Measurements from ENCODE around the gene CDK11B. TPM values are rescaled to one million over a fixed set of nuclear protein-coding genes. Genes with fewer than 3 reads are reported as not detected.
A peak's percentile ranks its signal among the peaks of the same experiment; 100 is the strongest.

CDK11B gene
- total RNA-seq, 1 donor from 2014 or later: 28.5 TPM

- Mint-ChIP-seq H3K27me3 (no peaks in the 10 kb centered on the region), H3K36me3 (ENCODE audit: low read depth) (no peaks in the 10 kb centered on the region), H3K9me3 (no peaks in the 10 kb centered on the region), H3K4me3 (no peak overlapping the region), H3K27ac (peak overlapping the region; percentile 24), H3K4me1 (peaks cover 30% of the 10 kb centered on the region)
- no peak for TF ChIP-seq CTCF (IDR thresholded peaks at IDR 0.05)
- POLR2A ChIA-PET: interaction anchor here (0.5 kb wide), 1 partner anchor 7 kb away, joined by 3 read pairs; no protein-coding TSS in a partner anchor
- intact Hi-C loops (cut with micrococcal nuclease): no loop called here
- CTCF ChIA-PET: no interaction called here
- DNase-seq: no peak
- no peak for ATAC-seq (ENCODE audit: low read depth)
Measured at GRCh38 chr1:1605034-1605591, 53.7 kb downstream of the CDK11B start.

GRCh38 chr1:1604374-1605033 is 54.3 kb downstream of the CDK11B start:
- Mint-ChIP-seq H3K36me3 (ENCODE audit: low read depth) (no peaks in the 10 kb centered on the region), H3K9me3 (no peaks in the 10 kb centered on the region), H3K4me1 (peaks cover 30% of the 10 kb centered on the region), H3K4me3 (no peak overlapping the region), H3K27ac (no peak overlapping the region), H3K27me3 (no peaks in the 10 kb centered on the region)
- intact Hi-C loops (cut with micrococcal nuclease): no loop called here
- ATAC-seq (ENCODE audit: low read depth) (no peak), DNase-seq (no peak)
- ChIA-PET CTCF (no interaction called here), POLR2A (interaction anchor here (0.5 to 2.3 kb wide), 2 partner anchors 8 to 11 kb away, joined by 3 to 19 read pairs; partner anchors contain the start of gene MIB2)
- TF ChIP-seq CTCF (IDR thresholded peaks at IDR 0.05): no peak

GRCh38 chr1:1603671-1604373 is 55.0 kb downstream of the CDK11B start:
- TF ChIP-seq CTCF (IDR thresholded peaks at IDR 0.05): no peak
- ATAC-seq (ENCODE audit: low read depth): no peak
- peaks cover 3% of the 10 kb centered on the region for H3K27me3 Mint-ChIP-seq
- no peaks in the 10 kb centered on the region for H3K9me3 Mint-ChIP-seq
- peaks cover 32% of the 10 kb centered on the region for H3K4me1 Mint-ChIP-seq
- ChIA-PET POLR2A (interaction anchor here (0.8 to 2.3 kb wide), 2 partner anchors 12 to 30 kb away, joined by 3 to 19 read pairs; partner anchors contain the start of gene MIB2), CTCF (no interaction called here)
- intact Hi-C loops (cut with micrococcal nuclease): no loop called here
- DNase-seq: no peak
- H3K36me3 Mint-ChIP-seq (ENCODE audit: low read depth): no peaks in the 10 kb centered on the region
- H3K27ac Mint-ChIP-seq: no peak overlapping the region
- no peak overlapping the region for H3K4me3 Mint-ChIP-seq

- no peak for DNase-seq
- H3K27me3 Mint-ChIP-seq: peaks cover 6% of the 10 kb centered on the region
- POLR2A ChIA-PET: interaction anchor here (0.8 to 2.3 kb wide), 2 partner anchors 12 to 29 kb away, joined by 3 to 19 read pairs; partner anchors contain the start of gene MIB2
- peaks cover 35% of the 10 kb centered on the region for H3K4me1 Mint-ChIP-seq
- no peaks in the 10 kb centered on the region for H3K9me3 Mint-ChIP-seq
- H3K27ac Mint-ChIP-seq: no peak overlapping the region
- intact Hi-C loops (cut with micrococcal nuclease): no loop called here
- ATAC-seq (ENCODE audit: low read depth): no peak
- H3K4me3 Mint-ChIP-seq: no peak overlapping the region
- TF ChIP-seq CTCF (IDR thresholded peaks at IDR 0.05): no peak
- no peaks in the 10 kb centered on the region for H3K36me3 Mint-ChIP-seq (ENCODE audit: low read depth)
- CTCF ChIA-PET: interaction anchor here (0.8 kb wide), 1 partner anchor 303 kb away, joined by 3 read pairs; no protein-coding TSS in a partner anchor
Measured at GRCh38 chr1:1602968-1603506, 55.8 kb downstream of the CDK11B start.
